PC-9 (cell line): ENCODE results near the gene GART.

Experiments
- EZH2 ChIP-seq: fragments of 200-600 bp; sonication (generic); IDR thresholded peaks from 2 replicates; pipeline ENCODE4 v1.8.0; 2017; ENCODE audit warnings: antibody characterized with exemption, low read depth
- TF ChIP-seq, protein P1 (sequence below): fragments of 200-600 bp; sonication (generic); conservative IDR thresholded peaks from 2 replicates; pipeline ENCODE4 v1.6.1; 2017; ENCODE audit warnings: mixed run types, antibody characterized with exemption, mild to moderate bottlenecking, moderate library complexity

DNA sequence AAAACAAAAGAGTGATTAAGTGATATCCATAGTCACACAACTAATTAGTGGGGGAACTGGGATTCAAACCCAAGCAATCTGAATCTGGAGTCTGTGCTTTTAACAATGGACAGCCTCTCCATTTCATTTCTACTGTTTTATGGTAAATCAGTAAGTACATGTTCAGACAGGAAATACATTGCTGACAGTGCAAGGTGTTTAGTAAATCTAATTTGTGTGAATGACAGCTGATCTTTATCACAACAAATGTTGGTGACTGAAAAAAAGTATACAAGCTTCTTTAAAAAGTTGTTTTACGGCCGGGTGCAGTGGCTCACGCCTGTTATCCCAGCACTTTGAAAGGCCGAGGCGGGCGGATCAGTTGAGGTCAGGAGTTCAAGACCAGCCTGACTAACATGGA, 26.0 kb upstream of the GART start:
- TF ChIP-seq, protein P1, sequence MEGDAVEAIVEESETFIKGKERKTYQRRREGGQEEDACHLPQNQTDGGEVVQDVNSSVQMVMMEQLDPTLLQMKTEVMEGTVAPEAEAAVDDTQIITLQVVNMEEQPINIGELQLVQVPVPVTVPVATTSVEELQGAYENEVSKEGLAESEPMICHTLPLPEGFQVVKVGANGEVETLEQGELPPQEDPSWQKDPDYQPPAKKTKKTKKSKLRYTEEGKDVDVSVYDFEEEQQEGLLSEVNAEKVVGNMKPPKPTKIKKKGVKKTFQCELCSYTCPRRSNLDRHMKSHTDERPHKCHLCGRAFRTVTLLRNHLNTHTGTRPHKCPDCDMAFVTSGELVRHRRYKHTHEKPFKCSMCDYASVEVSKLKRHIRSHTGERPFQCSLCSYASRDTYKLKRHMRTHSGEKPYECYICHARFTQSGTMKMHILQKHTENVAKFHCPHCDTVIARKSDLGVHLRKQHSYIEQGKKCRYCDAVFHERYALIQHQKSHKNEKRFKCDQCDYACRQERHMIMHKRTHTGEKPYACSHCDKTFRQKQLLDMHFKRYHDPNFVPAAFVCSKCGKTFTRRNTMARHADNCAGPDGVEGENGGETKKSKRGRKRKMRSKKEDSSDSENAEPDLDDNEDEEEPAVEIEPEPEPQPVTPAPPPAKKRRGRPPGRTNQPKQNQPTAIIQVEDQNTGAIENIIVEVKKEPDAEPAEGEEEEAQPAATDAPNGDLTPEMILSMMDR: no peak
- no peak for TF ChIP-seq EZH2
